Measurements from ENCODE around the gene DHX32.

Gene DHX32

DNA sequence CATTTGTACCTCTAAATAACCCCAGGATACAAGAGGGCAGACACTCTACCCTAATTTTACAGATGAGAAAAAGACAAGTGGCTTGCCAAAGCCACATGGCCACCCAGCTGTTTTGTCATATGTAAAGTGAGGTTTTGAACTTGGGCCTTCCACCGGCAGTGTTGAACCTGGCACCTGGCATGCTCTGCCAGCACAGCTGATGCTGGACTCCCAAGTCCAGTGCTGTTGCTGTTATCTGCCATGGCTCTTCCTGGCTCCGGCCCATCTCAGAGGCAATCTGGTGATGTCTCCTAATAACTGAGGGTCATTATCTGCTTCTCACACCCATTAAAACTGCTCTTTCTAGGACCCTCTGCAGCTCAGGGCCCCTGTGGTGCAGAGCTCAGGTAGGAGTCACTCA, 32.7 kb downstream of the DHX32 start:
- no peak for DNase-seq (ENCODE audit: low read depth, low spot score)

DNA sequence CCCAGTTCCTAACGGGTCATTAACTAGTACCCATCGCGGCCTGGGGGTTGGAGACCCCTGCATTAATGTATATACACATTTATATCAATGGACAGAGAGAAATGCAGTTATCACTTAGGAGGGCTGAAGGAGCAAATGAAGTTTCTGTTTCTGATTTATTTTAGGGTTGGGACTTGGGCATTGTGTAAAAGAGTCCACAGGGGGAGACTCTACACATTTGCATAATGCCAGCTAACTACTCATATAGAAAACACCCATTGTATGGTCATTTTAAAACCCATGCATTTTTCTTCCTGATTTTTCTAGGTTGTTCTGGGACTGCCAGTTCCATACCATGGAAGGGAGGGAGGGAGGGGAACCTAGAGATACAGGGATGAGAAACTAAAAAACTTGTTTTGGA, 34.2 kb downstream of the DHX32 start:
- DNase-seq (ENCODE audit: low read depth, low spot score), result no peak

DNA sequence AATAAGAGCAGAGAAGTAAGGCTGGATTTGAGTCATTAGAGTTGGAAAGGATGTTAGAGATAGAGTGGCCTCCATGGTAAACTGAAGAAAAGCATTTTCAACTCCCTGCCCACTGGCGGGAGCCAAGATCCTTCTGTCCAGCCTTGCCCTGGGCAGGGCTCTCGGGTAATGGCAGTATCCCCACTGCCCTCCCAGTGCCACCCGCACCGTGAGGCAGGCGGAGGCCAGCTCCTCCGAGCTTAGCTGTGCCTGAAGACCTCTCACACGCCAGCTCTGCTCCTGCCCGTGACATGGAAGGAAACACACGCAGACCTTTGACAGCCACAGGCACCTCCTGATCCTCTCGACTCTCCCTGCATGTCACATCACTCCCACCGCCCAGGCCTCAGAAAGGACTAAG, 35.5 kb downstream of the DHX32 start:
- no peak for DNase-seq (ENCODE audit: low read depth, low spot score)

- no peak for DNase-seq (ENCODE audit: low read depth, low spot score)
These were observed 36.3 kb downstream of the DHX32 start for GRCh38 chr10:125844751-125845221.

DNA sequence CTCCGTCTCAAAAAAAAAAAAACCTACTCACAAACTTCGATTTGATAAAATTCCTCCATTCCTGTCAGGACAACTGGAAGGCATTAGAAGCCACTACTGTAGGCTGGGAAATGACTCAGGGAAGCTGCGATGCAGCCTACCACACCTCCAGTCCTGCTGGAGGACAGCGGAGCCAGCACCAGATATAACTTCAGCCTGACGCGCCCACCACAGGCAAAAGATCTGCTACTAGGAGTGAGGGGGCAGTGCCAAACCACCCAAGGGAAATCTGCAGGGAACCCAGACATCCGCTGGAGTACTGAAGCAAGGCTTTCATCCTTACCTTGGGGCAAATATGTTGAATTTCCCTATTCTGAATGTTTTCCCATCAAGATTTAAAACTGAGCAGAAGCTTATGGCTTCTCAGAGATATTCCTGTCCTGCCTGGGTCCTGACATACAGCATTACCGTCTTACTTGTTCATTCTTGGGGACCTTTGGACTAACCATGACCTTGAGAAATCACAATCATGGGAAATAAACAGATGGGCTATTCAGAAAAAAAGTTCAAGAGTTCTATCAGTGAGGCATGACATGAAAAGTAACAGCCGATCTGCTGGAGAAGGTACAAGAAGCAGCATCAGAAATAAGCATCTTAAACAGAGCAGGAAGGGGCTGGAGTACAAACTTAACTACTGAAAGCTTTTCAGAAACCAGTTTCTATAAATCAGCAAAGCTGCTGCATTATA, 37.3 kb downstream of the DHX32 start:
- no peak for DNase-seq (ENCODE audit: low read depth, low spot score)

GRCh38 chr10:125840955-125841354, 40.1 kb downstream of the DHX32 start:
- no peak for DNase-seq (ENCODE audit: low read depth, low spot score)

GRCh38 chr10:125840406-125840805, 40.7 kb downstream of the DHX32 start:
- no peak for DNase-seq (ENCODE audit: low read depth, low spot score)

GRCh38 chr10:125838802-125839575, 42.1 kb downstream of the DHX32 start:
- DNase-seq (ENCODE audit: low read depth, low spot score), result no peak

- no peak for DNase-seq (ENCODE audit: low read depth, low spot score)
These were observed 44.3 kb downstream of the DHX32 start for GRCh38 chr10:125836746-125837145.

DNA sequence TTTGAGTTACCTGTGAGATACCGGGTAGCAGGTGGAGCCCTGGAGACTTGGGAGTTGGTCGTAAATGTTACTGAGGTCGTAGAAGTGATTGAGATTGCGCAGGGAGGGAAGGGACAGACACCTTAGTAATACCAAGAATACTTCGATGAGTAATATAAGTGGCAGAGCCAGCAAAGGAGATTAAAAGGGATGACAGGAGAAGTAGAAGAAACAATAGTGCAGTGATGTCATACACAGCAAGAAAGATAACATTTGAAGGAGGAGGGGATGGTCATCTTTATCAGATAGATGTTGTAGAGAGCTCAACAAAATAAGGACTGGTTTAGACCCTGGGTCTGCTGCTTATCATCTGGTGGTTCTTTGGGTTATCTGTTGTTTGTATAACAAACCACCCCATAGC, 52.8 kb downstream of the DHX32 start:
- DNase-seq (ENCODE audit: low read depth, low spot score), result no peak

DNA sequence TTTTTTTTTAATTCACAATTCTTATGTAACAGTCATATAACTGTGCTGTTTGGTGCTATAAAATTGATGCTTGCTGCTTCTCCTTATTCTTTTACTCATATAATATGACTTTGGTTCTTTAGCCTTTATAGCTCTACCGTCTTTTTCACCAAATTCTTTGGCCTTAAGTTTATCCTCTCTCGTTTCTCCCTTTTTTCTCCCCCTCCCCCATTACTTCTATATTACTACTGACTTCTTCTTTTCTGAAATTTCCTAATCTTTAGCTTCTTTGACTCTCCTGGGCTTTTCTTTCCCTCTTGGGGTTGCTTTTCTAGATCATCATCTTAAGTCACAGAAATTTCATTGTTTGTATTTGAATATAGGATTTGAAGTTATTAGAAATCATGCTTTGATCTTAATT, 54.0 kb downstream of the DHX32 start:
- no peak for DNase-seq (ENCODE audit: low read depth, low spot score)

DNA sequence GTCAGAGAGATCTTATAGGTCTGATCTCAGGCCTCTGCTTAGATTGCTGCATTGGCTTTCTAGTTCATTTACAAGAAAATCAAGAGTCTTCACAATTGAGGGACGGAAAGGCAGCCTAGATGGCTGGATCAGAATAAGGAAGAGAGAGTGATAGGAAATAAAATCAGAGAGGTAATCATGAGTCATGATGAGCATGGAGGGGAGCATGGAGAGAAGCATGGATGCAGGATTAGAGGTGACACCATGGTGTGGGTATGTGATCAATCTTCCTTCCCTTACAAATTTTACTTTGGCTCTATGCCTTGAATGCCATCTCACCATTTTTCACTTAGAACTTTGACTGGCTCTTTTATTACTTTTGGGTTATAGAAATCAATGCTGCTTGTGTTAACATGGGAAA, 56.4 kb downstream of the DHX32 start:
- DNase-seq (ENCODE audit: low read depth, low spot score), result no peak

DNA sequence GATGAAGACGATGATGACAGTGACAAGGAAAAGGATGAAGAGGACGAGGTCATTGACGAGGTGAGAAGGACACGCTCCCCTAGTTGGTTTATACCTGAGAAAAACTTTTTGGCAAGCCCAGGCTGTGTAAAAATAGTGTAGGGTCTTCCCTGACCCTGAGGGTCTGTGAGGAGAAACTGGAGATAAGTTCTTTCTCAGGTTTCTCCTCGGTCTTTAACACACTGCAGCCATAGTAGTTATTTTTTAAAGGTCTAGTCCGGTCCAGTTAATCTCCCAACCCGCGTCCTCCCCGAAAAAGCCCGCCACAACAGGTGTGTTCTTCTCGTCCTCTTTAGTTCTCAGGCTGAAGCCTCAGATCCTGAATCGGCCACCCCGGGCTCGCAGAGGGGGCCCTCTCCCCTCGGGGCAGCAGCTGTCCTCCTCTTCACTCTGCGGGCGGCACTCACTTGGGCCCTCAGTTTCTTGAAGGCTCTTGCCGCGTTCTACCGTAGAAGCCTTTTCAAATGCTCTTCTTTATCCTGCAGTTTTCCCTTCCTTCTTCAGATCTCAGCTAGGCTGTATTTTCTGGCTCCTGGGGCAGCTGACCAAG, 57.3 kb downstream of the DHX32 start:
- DNase-seq (ENCODE audit: low read depth, low spot score), result no peak

DNA sequence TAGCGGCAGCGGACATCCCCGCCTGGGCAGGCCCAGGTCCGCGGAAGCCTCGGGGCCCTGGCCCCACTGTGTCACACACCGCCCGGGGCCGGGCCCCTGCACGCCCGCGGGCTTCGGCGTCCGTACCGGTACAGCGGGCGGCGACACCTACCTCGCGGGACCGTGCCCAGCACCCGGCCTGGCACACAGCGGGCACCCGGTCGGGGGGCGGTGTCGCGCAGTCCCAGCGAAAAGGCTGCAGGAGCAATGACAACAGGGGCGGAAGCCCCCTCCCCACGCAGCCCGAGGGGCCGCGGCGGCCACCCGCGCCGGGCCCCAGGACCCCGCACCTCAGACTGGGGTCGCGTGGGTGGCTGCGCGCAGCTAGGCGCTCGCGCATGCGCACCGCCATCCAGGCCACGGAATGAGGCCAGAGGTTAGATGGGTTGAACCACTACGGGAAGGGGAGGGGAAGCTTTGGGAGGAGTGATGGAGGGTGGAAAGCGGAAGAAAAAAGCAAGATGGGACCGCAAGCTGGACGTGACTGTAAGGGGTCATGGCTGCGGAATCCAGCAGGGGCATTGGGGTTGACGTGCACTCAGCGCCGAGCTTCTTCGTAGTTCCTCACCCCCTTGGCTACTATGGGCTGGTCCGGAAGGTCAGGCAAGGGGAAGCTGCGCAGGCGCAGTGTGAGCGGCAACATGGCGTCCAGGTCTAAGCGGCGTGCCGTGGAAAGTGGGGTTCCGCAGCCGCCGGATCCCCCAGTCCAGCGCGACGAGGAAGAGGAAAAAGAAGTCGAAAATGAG, 58.0 kb downstream of the DHX32 start, which contains the start of the genes BCCIP and UROS:
TSS of gene BCCIP (plus strand) at position 669 of the 785 bp plus-strand sequence. CDS start at position 681, 12 bp downstream.
TSS of gene UROS (minus strand) at position 381 of the 785 bp plus-strand sequence. CDS start 6,759 bp downstream, outside the sequence.
- peak; percentile 74 for DNase-seq (ENCODE audit: low read depth, low spot score)

GRCh38 chr10:125820701-125821100, 60.4 kb downstream of the DHX32 start:
- no peak for DNase-seq (ENCODE audit: low read depth, low spot score)

- DNase-seq (ENCODE audit: low read depth, low spot score), result no peak
These were observed 63.6 kb downstream of the DHX32 start for GRCh38 chr10:125817337-125817946.

DNA sequence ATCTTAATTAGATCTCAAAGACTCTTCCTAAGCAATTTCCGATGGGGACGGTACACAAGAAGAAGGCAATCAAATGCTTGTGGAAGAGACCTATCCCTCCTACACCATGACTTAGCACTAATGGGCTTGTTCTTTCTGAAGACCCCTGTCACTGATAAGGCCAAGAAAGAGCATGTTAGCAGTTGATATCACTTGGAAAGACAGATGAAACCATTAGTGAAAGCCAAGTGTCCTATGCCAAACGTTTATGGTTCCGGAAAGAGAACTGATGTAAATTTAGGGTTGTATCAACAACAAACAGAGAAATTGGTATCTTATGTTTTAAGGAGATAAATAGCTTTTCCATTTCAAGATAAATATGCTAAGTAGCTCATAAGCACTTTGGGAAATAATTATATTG, 64.5 kb downstream of the DHX32 start:
- no peak for DNase-seq (ENCODE audit: low read depth, low spot score)

DNA sequence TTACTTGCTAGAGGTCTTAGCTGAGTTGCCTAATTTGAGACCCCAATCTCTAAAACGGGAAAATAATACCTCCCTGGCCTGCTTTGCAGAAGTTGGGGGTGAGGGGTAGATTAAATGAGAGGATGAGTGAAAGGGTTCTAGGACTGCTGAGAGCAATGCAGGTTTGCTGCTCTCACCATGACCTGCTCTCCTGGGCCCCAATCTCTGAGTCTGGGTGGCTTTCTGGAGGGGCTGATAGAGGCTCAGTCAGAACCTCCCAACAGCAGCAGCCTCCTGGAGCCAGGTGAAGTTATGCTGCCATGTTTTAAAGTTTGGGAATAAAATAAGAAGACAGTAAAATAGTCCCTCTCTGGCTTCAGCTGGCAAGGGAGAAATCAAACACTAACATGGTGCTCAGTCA, 65.3 kb downstream of the DHX32 start:
- DNase-seq (ENCODE audit: low read depth, low spot score), result no peak

GRCh38 chr10:125812128-125812750, 68.9 kb downstream of the DHX32 start:
- DNase-seq (ENCODE audit: low read depth, low spot score), result no peak

DNA sequence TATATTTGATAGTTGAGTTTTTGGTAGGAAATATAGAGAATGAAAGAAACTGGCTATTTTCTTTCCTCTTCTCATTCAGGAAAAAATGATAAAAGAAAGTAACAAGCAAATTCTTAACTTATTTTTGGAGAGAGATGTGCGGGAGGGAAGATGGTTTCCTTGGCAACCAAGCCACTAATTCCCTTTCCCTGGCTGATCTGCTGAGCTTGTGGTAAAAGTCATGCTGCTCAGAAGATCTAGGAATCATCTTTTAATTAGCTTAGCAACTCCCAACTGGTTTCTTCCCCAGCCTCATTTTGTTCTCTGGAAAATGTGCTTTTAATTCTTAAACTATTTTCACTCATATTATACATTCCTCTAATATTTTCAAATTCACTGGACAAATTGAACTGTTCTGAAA, 69.8 kb downstream of the DHX32 start:
- no peak for DNase-seq (ENCODE audit: low read depth, low spot score)

- no peak for DNase-seq (ENCODE audit: low read depth, low spot score)
These were observed 73.0 kb downstream of the DHX32 start for GRCh38 chr10:125808047-125808446.
